Common myeloid progenitor, CD34-positive (primary cell): ENCODE results near the gene C6orf62.
"Not testable (repeated sequence)": the region's sequence is repeated elsewhere in the genome, so short reads cannot be mapped to it uniquely, and the experiment has no call there.

ENCODE experiments used
- CTCF ChIA-PET: fragments of 350-600 bp; sonication (Branson Sonifier 250); formaldehyde crosslinking; loops from one replicate; lab custom pipeline; 2021; ENCODE audit warnings: antibody characterized with exemption; lab: Charles Lee
- POLR2A ChIA-PET: fragments of 350-600 bp; sonication (Branson Sonifier 250); formaldehyde crosslinking; loops from one replicate; lab custom pipeline; 2021; ENCODE audit warnings: antibody characterized with exemption; lab: Charles Lee
- DNase-seq, 3 donors: peaks; one replicate each; pipeline versions ENCODE4 v3.0.0 to v3.0.0-alpha.2; 2013
- H3K27ac ChIP-seq, 2 experiments: 1 replicate in 1 of 2; 2 replicates in 1 of 2; pipeline ENCODE4 v1.7.0; 2013; ENCODE audit warnings: inconsistent platforms in 2 of 2, low read length in 2 of 2, mild to moderate bottlenecking in 2 of 2, low read depth in 1 of 2, moderate library complexity in 1 of 2; ENCODE audit not compliant: severe bottlenecking in 2 of 2, insufficient read depth in 1 of 2, poor library complexity in 1 of 2
- H3K27me3 ChIP-seq, 5 experiments: replicated peaks in 2 of 5; 1 replicate in 3 of 5; 2 replicates in 2 of 5; pipeline versions ENCODE4 v1.6.1 to v1.7.0; 2013; ENCODE audit warnings: low read length in 4 of 5, mild to moderate bottlenecking in 2 of 5, moderate library complexity in 2 of 5, inconsistent platforms in 1 of 5; ENCODE audit not compliant: insufficient read depth in 5 of 5, control insufficient read depth in 4 of 5
- H3K36me3 ChIP-seq, 4 experiments: 1 replicate in 2 of 4; 2 replicates in 2 of 4; pipeline versions ENCODE4 v1.6.1 to v1.7.0; 2013; ENCODE audit warnings: low read length in 3 of 4, control low read depth in 1 of 4, mild to moderate bottlenecking in 1 of 4; ENCODE audit not compliant: control insufficient read depth in 4 of 4, insufficient read depth in 4 of 4
- H3K4me1 ChIP-seq, 4 experiments: 1 replicate in 3 of 4; 2 replicates in 1 of 4; pipeline versions ENCODE4 v1.6.1 to v1.7.1; 2013; ENCODE audit warnings: low read length in 3 of 4, mild to moderate bottlenecking in 3 of 4, control low read depth in 1 of 4, inconsistent platforms in 1 of 4, moderate library complexity in 1 of 4; ENCODE audit not compliant: control insufficient read depth in 4 of 4, insufficient read depth in 4 of 4; ENCODE audit errors: control extremely low read depth in 1 of 4
- H3K4me3 ChIP-seq, 7 experiments: 1 replicate in 4 of 7; 2 replicates in 3 of 7; pipeline versions ENCODE4 v1.5.1 to v1.7.0; 2013; ENCODE audit warnings: mild to moderate bottlenecking in 7 of 7, low read length in 6 of 7, moderate library complexity in 6 of 7, inconsistent platforms in 2 of 7, low read depth in 2 of 7, control low read depth in 1 of 7; ENCODE audit not compliant: insufficient read depth in 4 of 7, control insufficient read depth in 1 of 7; ENCODE audit errors: extremely low read depth in 1 of 7
- H3K9me3 ChIP-seq, 5 experiments: 1 replicate in 4 of 5; 2 replicates in 1 of 5; pipeline versions ENCODE4 v1.6.1 to v1.7.1; 2013; ENCODE audit warnings: low read length in 4 of 5, mild to moderate bottlenecking in 2 of 5, inconsistent platforms in 1 of 5, low read depth in 1 of 5, moderate library complexity in 1 of 5; ENCODE audit not compliant: control insufficient read depth in 4 of 5, insufficient read depth in 2 of 5; ENCODE audit errors: control extremely low read depth in 1 of 5
- WGBS: methylation state at CpG from one replicate; pipeline ENCODE4 v1.1.5; 2013; ENCODE audit not compliant: insufficient coverage; 5-methylcytosine and 5-hydroxymethylcytosine counted together

The C6orf62 gene

GRCh38 chr6:24731456-24732134 is 12.6 kb upstream of the C6orf62 start:
- CTCF ChIA-PET, H3K27me3 ChIP-seq, H3K4me3 ChIP-seq, H3K4me1 ChIP-seq, DNase-seq, H3K36me3 ChIP-seq, H3K27ac ChIP-seq: not testable (repeated sequence)
- H3K9me3 ChIP-seq = peaks cover 0 to 12% (median 9%) of the 10 kb centered on the region in 5 experiments
- WGBS = 96% methylated on average over 6 of the region's 6 CpGs
- POLR2A ChIA-PET = interaction anchor here (0.5 kb wide), 1 partner anchor 21 kb away, joined by 4 read pairs; no protein-coding TSS in a partner anchor

- POLR2A ChIA-PET, H3K36me3 ChIP-seq, H3K27ac ChIP-seq, H3K27me3 ChIP-seq, H3K4me3 ChIP-seq, CTCF ChIA-PET, H3K4me1 ChIP-seq, DNase-seq: not testable (repeated sequence)
- H3K9me3 ChIP-seq = peaks cover 0 to 12% (median 9%) of the 10 kb centered on the region in 5 experiments
- 64% methylated on average over 3 of the region's 3 CpGs for WGBS
These were observed 11.7 kb upstream of the C6orf62 start for GRCh38 chr6:24730653-24731052.

- Histone ChIP-seq H3K27ac (no peak overlapping the region), H3K27me3 (no peaks in the 10 kb centered on the region), H3K36me3 (peaks cover 0 to 2% (median 0%) of the 10 kb centered on the region in 4 experiments), H3K9me3 (no peaks in the 10 kb centered on the region), H3K4me1 (peaks cover 10 to 20% (median 15%) of the 10 kb centered on the region in 4 experiments), H3K4me3 (no peak overlapping the region)
- no peak for DNase-seq
- ChIA-PET POLR2A (no interaction called here), CTCF (no interaction called here)
- WGBS = 100% methylated on average over 1 of the region's 3 CpGs
These were observed 4.3 kb upstream of the C6orf62 start for GRCh38 chr6:24723270-24723669.

- POLR2A ChIA-PET = interaction anchor here (0.6 kb wide), 1 partner anchor 12 kb away, joined by 3 read pairs; no protein-coding TSS in a partner anchor
- DNase-seq = no peak
- 8% methylated on average over 26 of the region's 26 CpGs for WGBS
These were observed 2.7 kb upstream of the C6orf62 start for GRCh38 chr6:24721461-24722215.

GRCh38 chr6:24720604-24721460 is 1.9 kb upstream of the C6orf62 start:
- peak overlapping the region; percentile 99 to 100 for H3K27ac ChIP-seq
- H3K27me3 ChIP-seq = no peaks in the 10 kb centered on the region
- ChIA-PET POLR2A (interaction anchor here (0.6 to 1.3 kb wide), 3 partner anchors 11 to 54 kb away, joined by 3 read pairs; partner anchors contain the start of gene ACOT13), CTCF (interaction anchor here (1.3 kb wide), 1 partner anchor 44 kb away, joined by 4 read pairs; no protein-coding TSS in a partner anchor)
- DNase-seq = peak; percentile 100
- peak overlapping the region; percentile 89 to 100 (median 94) for H3K4me3 ChIP-seq
- 0% methylated on average over 49 of the region's 60 CpGs for WGBS
- H3K9me3 ChIP-seq = no peaks in the 10 kb centered on the region
- peaks cover 0 to 18% (median 7%) of the 10 kb centered on the region in 4 experiments for H3K36me3 ChIP-seq
- H3K4me1 ChIP-seq = peaks cover 26 to 44% (median 36%) of the 10 kb centered on the region in 4 experiments

More at GRCh38 chr6:24721461-24722215, 2.7 kb upstream of the C6orf62 start:
- Histone ChIP-seq H3K36me3 (peaks cover 0 to 10% (median under 1%) of the 10 kb centered on the region in 4 experiments), H3K4me1 (peaks cover 22 to 36% (median 30%) of the 10 kb centered on the region in 4 experiments), H3K27ac (peak overlapping the region; percentile 62 to 100), H3K27me3 (no peaks in the 10 kb centered on the region), H3K4me3 (peak overlapping the region; percentile 47 to 92 (median 79)), H3K9me3 (no peaks in the 10 kb centered on the region)
- CTCF ChIA-PET = interaction anchor here (1.3 to 1.4 kb wide), 2 partner anchors 17 to 44 kb away, joined by 3 to 4 read pairs; no protein-coding TSS in a partner anchor

GRCh38 chr6:24720131-24720603 is 1.2 kb upstream of the C6orf62 start:
- DNase-seq = peak; percentile 75 to 89 (median 82)
- Histone ChIP-seq H3K36me3 (peaks cover 0 to 23% (median 11%) of the 10 kb centered on the region in 4 experiments), H3K4me1 (peaks cover 27 to 46% (median 36%) of the 10 kb centered on the region in 4 experiments), H3K27me3 (no peaks in the 10 kb centered on the region), H3K4me3 (peak overlapping the region; percentile 89 to 100 (median 94)), H3K27ac (peak overlapping the region; percentile 99 to 100), H3K9me3 (no peaks in the 10 kb centered on the region)
- ChIA-PET CTCF (no interaction called here), POLR2A (interaction anchor here (0.8 to 1.3 kb wide), 2 partner anchors 13 to 53 kb away, joined by 3 read pairs; partner anchors contain the start of gene ACOT13)
- WGBS = 0% methylated on average over 21 of the region's 39 CpGs
